ENCODE data around the gene OPRM1.

Gene OPRM1

DNA sequence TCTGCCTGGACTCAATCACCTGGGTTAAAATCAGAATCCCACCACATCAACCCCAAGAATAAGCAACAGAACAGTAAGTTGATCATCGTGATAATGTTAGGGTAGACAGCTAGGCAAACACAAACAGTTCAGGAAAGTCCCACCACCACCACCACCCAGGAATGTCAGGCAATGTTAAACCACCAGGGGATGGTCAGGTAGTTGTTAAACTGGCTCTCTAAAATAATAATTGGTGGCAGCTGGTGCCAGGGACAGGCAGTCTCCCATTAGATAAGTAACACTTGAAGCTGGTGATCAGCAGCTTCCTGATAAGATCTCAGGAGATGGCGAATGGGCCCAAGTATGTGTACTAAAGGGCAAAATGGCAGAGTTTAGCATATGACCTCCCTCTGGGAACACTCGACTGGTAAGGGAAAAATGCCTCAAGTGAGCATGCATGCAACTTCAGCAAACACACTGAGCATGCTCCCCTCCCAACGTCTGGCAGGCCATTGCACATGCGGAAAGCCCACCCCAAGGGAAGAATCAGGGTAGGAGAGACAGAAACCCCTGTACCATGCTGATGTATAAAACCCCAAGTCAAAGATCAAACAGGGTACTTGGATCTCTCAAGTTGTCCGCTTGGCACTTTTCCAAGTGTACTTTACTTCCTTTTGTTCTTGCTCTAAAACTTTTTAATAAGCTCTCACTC is 250.9 kb downstream of the OPRM1 start:
- no peak for DNase-seq

DNA sequence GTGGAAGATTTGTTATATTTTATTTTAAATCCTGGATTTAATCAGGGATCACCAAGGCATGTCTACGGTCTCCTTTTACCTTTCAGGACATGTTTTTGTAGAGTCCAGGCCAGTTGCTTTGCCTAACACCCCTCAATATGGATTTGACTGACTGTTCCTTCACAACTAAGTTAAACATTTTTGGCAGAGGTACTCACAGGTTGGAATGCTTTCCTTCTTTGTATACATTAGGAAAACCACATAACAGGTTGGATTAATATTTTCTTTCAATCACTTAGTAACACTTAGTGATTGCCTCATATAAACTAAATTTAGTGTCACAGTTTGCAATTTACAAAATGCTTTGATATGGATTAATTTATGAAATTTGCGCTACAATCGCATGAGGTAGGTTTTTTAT is 253.0 kb downstream of the OPRM1 start:
- no peak for DNase-seq

DNA sequence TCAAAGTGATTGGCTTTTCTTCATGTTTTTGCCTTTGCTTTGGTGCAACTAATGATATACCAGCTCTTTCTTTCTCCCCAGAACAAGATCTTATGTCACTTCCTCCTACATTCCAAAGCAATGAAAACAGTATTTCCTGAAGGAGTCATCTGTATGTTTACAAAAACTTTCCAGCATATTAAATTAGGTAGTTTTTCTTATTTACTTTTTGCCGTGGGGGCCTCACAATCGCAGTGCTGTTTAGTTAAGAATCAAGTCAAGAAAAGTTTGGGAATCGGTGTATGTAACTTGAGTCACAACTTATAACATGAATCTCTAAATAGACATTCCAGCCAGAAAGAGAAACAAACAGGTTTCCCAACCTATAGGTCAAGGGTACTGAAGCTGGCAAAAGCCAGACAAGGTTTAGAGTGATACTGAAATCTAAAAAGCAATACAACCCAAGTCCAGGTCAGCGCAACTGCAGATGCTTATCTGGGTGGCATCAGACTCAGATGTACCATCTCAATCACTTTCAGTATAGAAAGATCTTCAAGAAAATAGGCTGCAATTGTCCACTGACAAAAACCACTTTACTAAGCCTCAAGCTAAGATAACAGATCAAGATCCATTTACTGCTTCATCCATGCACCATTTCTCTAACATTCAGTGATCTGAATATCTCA is 253.9 kb downstream of the OPRM1 start:
- DNase-seq = no peak

DNA sequence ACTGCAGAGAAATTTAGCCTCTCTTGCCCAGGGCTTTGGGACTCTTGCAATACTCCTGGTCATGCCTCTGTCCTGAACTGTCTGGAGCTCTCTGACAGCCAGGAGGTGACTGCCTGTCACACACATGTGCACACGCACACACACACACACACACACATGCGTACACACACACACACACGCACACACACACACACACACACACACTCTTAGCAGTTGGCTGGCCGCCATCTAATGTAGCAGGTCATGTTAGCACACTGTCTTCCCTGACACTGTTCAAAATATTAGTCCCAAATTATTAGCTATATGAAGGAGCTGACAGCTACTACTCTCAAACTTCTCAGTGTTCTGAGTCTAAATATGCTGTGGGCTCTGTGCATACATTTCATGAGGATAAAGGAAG is 256.7 kb downstream of the OPRM1 start:
- DNase-seq = no peak
